HCT116 (cell line): Measurements from ENCODE around the gene OR51V1. TPM values are rescaled to one million over a fixed set of nuclear protein-coding genes. Genes with fewer than 3 reads are reported as not detected.

Experiments
- ATAC-seq: fragments of 200-7000 bp; cut with Tn5 transposase; 2 replicates; pipeline ENCODE4 v1.9.1; 2020; ENCODE audit warnings: mild to moderate bottlenecking, moderate library complexity
- BruUV-seq: library from RNA; stranded (reverse); fragments of 400-500 nt; replicated peaks from 2 replicates; lab custom pipeline; 2021; lab: Mats Ljungman, UMichigan
- CTCF ChIA-PET: fragments of 300-600 bp; sonication (Branson Sonifier 250); formaldehyde crosslinking; loops from one replicate; lab custom pipeline; 2021; ENCODE audit warnings: antibody characterized with exemption; lab: Charles Lee
- POLR2A ChIA-PET: fragments of 300-600, 350-600 bp; sonication (Branson Sonifier 250); formaldehyde crosslinking; loops from one replicate; lab custom pipeline; 2021; ENCODE audit warnings: antibody characterized with exemption; lab: Charles Lee
- RAD21 ChIA-PET, 2 experiments: fragments of 300-600 bp; sonication (Branson Sonifier 250); formaldehyde crosslinking; loops; one replicate each; lab custom pipeline; 2023; ENCODE audit warnings: low total read pairs in 2 of 2; ENCODE audit not compliant: uncharacterized antibody in 2 of 2, unreplicated experiment in 2 of 2, low non-redundant PET in 1 of 2; lab: Charles Lee
- DNase-seq: peaks from one replicate; pipeline ENCODE4 v3.0.0-alpha.2; 2010; ENCODE audit warnings: low read depth, low spot score
- H2AFZ ChIP-seq: fragments of 200-600 bp; shearing (Covaris generic), sonication (generic); 2 replicates; pipeline ENCODE4 v1.6.1; 2017; ENCODE audit warnings: low read depth, mixed run types, mixed read lengths, antibody characterized with exemption, low read length; ENCODE audit not compliant: poor library complexity, severe bottlenecking
- H3K27ac ChIP-seq: 2 replicates; pipeline ENCODE4 v1.5.1; 2012; ENCODE audit warnings: low read depth, low read length
- H3K27me3 ChIP-seq: fragments of 200-600 bp; sonication (generic); 2 replicates; pipeline ENCODE4 v1.6.1; 2016; ENCODE audit warnings: mixed run types, low read length, mixed read lengths; ENCODE audit not compliant: insufficient read depth
- H3K36me3 ChIP-seq, 2 experiments: fragments of 200-500 bp in 1 of 2; fragments of 200-600 bp in 1 of 2; sonication (Bioruptor generic) in 1 of 2; sonication (generic) in 1 of 2; 2 replicates each; pipeline versions ENCODE4 v1.5.1 to v1.6.1; 2014 to 2016; ENCODE audit warnings: low read length in 2 of 2, inconsistent platforms in 1 of 2, mixed read lengths in 1 of 2, mixed run types in 1 of 2; ENCODE audit not compliant: insufficient read depth in 2 of 2, control insufficient read depth in 1 of 2
- H3K4me1 ChIP-seq, 2 experiments: fragments of 200-600 bp in 1 of 2; sonication (generic) in 1 of 2; 2 replicates each; pipeline versions ENCODE4 v1.5.1 to v1.6.1; 2012 to 2017; ENCODE audit warnings: low read length in 2 of 2, inconsistent platforms in 1 of 2, mild to moderate bottlenecking in 1 of 2, mixed read lengths in 1 of 2, mixed run types in 1 of 2, moderate library complexity in 1 of 2; ENCODE audit not compliant: insufficient read depth in 2 of 2, control insufficient read depth in 1 of 2
- H3K4me2 ChIP-seq: fragments of 200-600 bp; sonication (generic); 2 replicates; pipeline ENCODE4 v1.6.1; 2017; ENCODE audit warnings: mixed run types, low read length, mixed read lengths
- H3K4me3 ChIP-seq, 2 experiments: fragments of 200-600 bp in 1 of 2; sonication (generic) in 1 of 2; replicated peaks in 1 of 2; 2 replicates each; pipeline ENCODE4 v1.5.1; 2011 to 2016; ENCODE audit warnings: low read length in 2 of 2, control low read depth in 1 of 2, low read depth in 1 of 2, mild to moderate bottlenecking in 1 of 2, mixed read lengths in 1 of 2, mixed run types in 1 of 2
- H3K79me2 ChIP-seq: fragments of 200-600 bp; sonication (generic); 2 replicates; pipeline ENCODE4 v1.6.1; 2017; ENCODE audit warnings: mild to moderate bottlenecking, mixed run types, low read length, moderate library complexity, mixed read lengths; ENCODE audit not compliant: insufficient read depth
- H3K9ac ChIP-seq: fragments of 200-600 bp; sonication (generic); 2 replicates; pipeline ENCODE4 v1.6.1; 2016; ENCODE audit warnings: low read length, mixed read lengths
- H3K9me2 ChIP-seq: fragments of 200-600 bp; sonication (generic), shearing (Covaris generic); 2 replicates; pipeline ENCODE4 v1.6.1; 2017; ENCODE audit warnings: mixed run types, mild to moderate bottlenecking, moderate library complexity; ENCODE audit not compliant: insufficient read depth
- H3K9me3 ChIP-seq, 2 experiments: fragments of 200-500 bp in 1 of 2; fragments of 200-600 bp in 1 of 2; sonication (Bioruptor generic) in 1 of 2; sonication (generic) in 1 of 2; 2 replicates each; pipeline ENCODE4 v1.6.1; 2014 to 2017; ENCODE audit warnings: low read length in 2 of 2, mixed read lengths in 2 of 2, inconsistent platforms in 1 of 2, low read depth in 1 of 2, mild to moderate bottlenecking in 1 of 2, mixed run types in 1 of 2, moderate library complexity in 1 of 2; ENCODE audit not compliant: control insufficient read depth in 1 of 2, insufficient read depth in 1 of 2
- H4K20me1 ChIP-seq: fragments of 200-600 bp; sonication (generic), shearing (Covaris generic); 2 replicates; pipeline ENCODE4 v1.6.1; 2017; ENCODE audit warnings: mixed run types, mild to moderate bottlenecking, moderate library complexity; ENCODE audit not compliant: insufficient read depth
- ATF3 ChIP-seq: IDR thresholded peaks from 2 replicates; pipeline ENCODE4 v1.6.1; 2012
- CEBPB ChIP-seq: IDR thresholded peaks from 2 replicates; pipeline ENCODE4 v1.6.1; 2012; ENCODE audit warnings: low read depth
- CTCF ChIP-seq, 3 experiments: fragments of 200-600 bp in 1 of 3; sonication (generic) in 1 of 3; IDR thresholded peaks in 2 of 3; conservative IDR thresholded peaks in 1 of 3; 2 replicates each; pipeline ENCODE4 v1.5.1; 2012 to 2017; ENCODE audit warnings: low read depth in 2 of 3, low read length in 2 of 3, antibody characterized with exemption in 1 of 3, borderline replicate concordance in 1 of 3, control low read depth in 1 of 3, mild to moderate bottlenecking in 1 of 3, mixed read lengths in 1 of 3, mixed run types in 1 of 3, moderate library complexity in 1 of 3; ENCODE audit not compliant: insufficient read depth in 1 of 3
- EZH2phosphoT487 ChIP-seq: fragments of 200-600 bp; IDR thresholded peaks from 2 replicates; pipeline ENCODE4 v1.6.1; 2018; ENCODE audit warnings: antibody characterized with exemption, borderline replicate concordance
- POLR2AphosphoS5 ChIP-seq: IDR thresholded peaks from 2 replicates; pipeline ENCODE4 v1.6.1; 2011; ENCODE audit warnings: mild to moderate bottlenecking, low read depth, low read length, moderate library complexity
- REST ChIP-seq: IDR thresholded peaks from 2 replicates; pipeline ENCODE4 v1.6.1; 2012; ENCODE audit warnings: low read depth
- SP1 ChIP-seq: IDR thresholded peaks from 2 replicates; pipeline ENCODE4 v1.6.1; 2012; ENCODE audit warnings: low read depth
- ZFX ChIP-seq: fragments of 450-650 bp; IDR thresholded peaks from 2 replicates; pipeline ENCODE4 v1.6.1; 2017
- intact Hi-C: fragments of 100-400 bp; cut with micrococcal nuclease; formaldehyde crosslinking; loops from 2 replicates; pipeline ENCODE4 v1.10.0; 2022
- total RNA-seq: library from RNA; stranded (reverse); gene quantifications from one replicate; pipeline ENCODE4 v1.2.1, GENCODE V29; 2021; ENCODE audit not compliant: unreplicated experiment

The OR51V1 gene
- total RNA-seq, 1 experiment from 2014 or later = not detected

- H3K27me3 ChIP-seq = peaks cover 46% of the 10 kb centered on the region
- intact Hi-C loops = no loop called here
- ChIA-PET CTCF (no interaction called here), RAD21 (no interaction called here), POLR2A (no interaction called here)
- ATAC-seq (no peak), DNase-seq (no peak)
- H3K36me3 ChIP-seq = no peaks in the 10 kb centered on the region
- H3K9me2 ChIP-seq = no peaks in the 10 kb centered on the region
- H3K9me3 ChIP-seq = no peaks in the 10 kb centered on the region
- no peak overlapping the region for H3K4me2 ChIP-seq
- H3K4me3 ChIP-seq = no peak overlapping the region
- no peak overlapping the region for H2AFZ ChIP-seq
- no peaks in the 10 kb centered on the region for H4K20me1 ChIP-seq
- no TSS peak for BruUV-seq
- H3K79me2 ChIP-seq = no peaks in the 10 kb centered on the region
- no peaks in the 10 kb centered on the region for H3K4me1 ChIP-seq
- no peak for TF ChIP-seq POLR2AphosphoS5
- no peak for TF ChIP-seq ATF3
- TF ChIP-seq ZFX = no peak
- no peak for TF ChIP-seq EZH2phosphoT487
- no peak for TF ChIP-seq CTCF (IDR thresholded peaks at IDR 0.05 in 2 of 3, conservative IDR thresholded peaks at IDR 0.05 in 1 of 3; ENCODE audit: borderline replicate concordance in 1 of 3, insufficient read depth in 1 of 3, low read depth in 2 of 3, low read length in 2 of 3)
- TF ChIP-seq CEBPB = no peak
- no peak for TF ChIP-seq REST
- no peak for TF ChIP-seq SP1
- H3K9ac ChIP-seq = no peak overlapping the region
- no peak overlapping the region for H3K27ac ChIP-seq
These were observed 35.0 kb upstream of the OR51V1 start for GRCh38 chr11:5235364-5236095.
